CD4-positive, CD25-positive, alpha-beta regulatory T cell (primary cell): ENCODE data around the gene DISC1. TPM values are rescaled to one million over a fixed set of nuclear protein-coding genes. Genes with fewer than 3 reads are reported as not detected.
"Not testable (repeated sequence)": the region's sequence is repeated elsewhere in the genome, so short reads cannot be mapped to it uniquely, and the experiment has no call there.

ENCODE experiments used
- ATAC-seq, 2 donors: fragments of 150-1000 bp; cut with Tn5 transposase; one replicate each; pipeline ENCODE4 v1.10.0; 2021; ENCODE audit warnings: low read depth in 2 of 2, moderate number of reproducible peaks in 2 of 2, moderate library complexity in 1 of 2
- DNase-seq, 3 donors: peaks; one replicate each; pipeline versions ENCODE4 v3.0.0 to v3.0.0-alpha.2; 2012 to 2022; ENCODE audit warnings: mixed read lengths in 1 of 3
- H3K27ac ChIP-seq: one replicate; pipeline ENCODE4 v1.7.0; 2013; ENCODE audit warnings: mild to moderate bottlenecking, low read length; ENCODE audit not compliant: insufficient read depth, poor library complexity, severe bottlenecking
- H3K27me3 ChIP-seq: one replicate; pipeline ENCODE4 v1.7.0; 2013; ENCODE audit warnings: low read length; ENCODE audit not compliant: control insufficient read depth, insufficient read depth
- H3K36me3 ChIP-seq: one replicate; pipeline ENCODE4 v1.7.0; 2013; ENCODE audit warnings: mild to moderate bottlenecking, low read length, moderate library complexity; ENCODE audit not compliant: control insufficient read depth, insufficient read depth
- H3K4me1 ChIP-seq: 2 replicates; pipeline ENCODE4 v1.7.0; 2013; ENCODE audit warnings: mild to moderate bottlenecking, low read length; ENCODE audit not compliant: insufficient read depth, control insufficient read depth, poor library complexity, severe bottlenecking
- H3K4me3 ChIP-seq: one replicate; pipeline ENCODE4 v1.7.0; 2013; ENCODE audit warnings: low read depth, mild to moderate bottlenecking, low read length, moderate library complexity
- H3K9me3 ChIP-seq, 2 experiments: 1 replicate in 1 of 2; 2 replicates in 1 of 2; pipeline ENCODE4 v1.7.0; 2013; ENCODE audit warnings: low read length in 2 of 2, mild to moderate bottlenecking in 1 of 2, moderate library complexity in 1 of 2; ENCODE audit not compliant: control insufficient read depth in 2 of 2
- H3K27ac Mint-ChIP-seq, 3 donors: one replicate each; pipeline ENCODE4 v1.8.0; 2020 to 2022; ENCODE audit warnings: mild to moderate bottlenecking in 3 of 3, mixed read lengths in 3 of 3, moderate library complexity in 2 of 3
- H3K27me3 Mint-ChIP-seq: one replicate; pipeline ENCODE4 v1.8.0; 2022; ENCODE audit warnings: mild to moderate bottlenecking, mixed read lengths
- H3K36me3 Mint-ChIP-seq: one replicate; pipeline ENCODE4 v1.8.0; 2020; ENCODE audit warnings: mixed read lengths
- H3K4me1 Mint-ChIP-seq, 4 donors: one replicate each; pipeline ENCODE4 v1.8.0; 2020 to 2022; ENCODE audit warnings: mixed read lengths in 4 of 4, mild to moderate bottlenecking in 1 of 4
- H3K4me3 Mint-ChIP-seq, 4 donors: one replicate each; pipeline ENCODE4 v1.8.0; 2020 to 2022; ENCODE audit warnings: mild to moderate bottlenecking in 4 of 4, mixed read lengths in 4 of 4, moderate library complexity in 3 of 4
- H3K9me3 Mint-ChIP-seq, 7 donors: one replicate each; pipeline ENCODE4 v1.8.0; 2020 to 2022; ENCODE audit warnings: mixed read lengths in 7 of 7, mild to moderate bottlenecking in 3 of 7, moderate library complexity in 2 of 7
- polyA plus RNA-seq, 4 donors: library from polyadenylated mRNA; unstranded; fragments of 300-500 nt; fragmentation: Illumina TruSeq; gene quantifications; one replicate each; pipeline ENCODE4 v1.2.3, GENCODE V29; 2021
- total RNA-seq: library from RNA; stranded (reverse); gene quantifications from one replicate; pipeline ENCODE4 v1.2.3, GENCODE V29; 2022

Gene DISC1
- total and polyA plus RNA-seq, 5 donors from 2014 or later, result 0.78 to 25.5 (median 2.5) TPM

- H3K27me3 ChIP-seq, result no peaks in the 10 kb centered on the region
- Mint-ChIP-seq H3K4me1 (peaks cover 0 to 6% (median 0%) of the 10 kb centered on the region in 4 donors), H3K36me3 (no peaks in the 10 kb centered on the region), H3K4me3 (no peak overlapping the region), H3K9me3 (peaks cover 0 to 2% (median 0%) of the 10 kb centered on the region in 7 donors), H3K27me3 (no peaks in the 10 kb centered on the region), H3K27ac (no peak overlapping the region)
- H3K27ac ChIP-seq, result no peak overlapping the region
- H3K36me3 ChIP-seq, result no peaks in the 10 kb centered on the region
- ATAC-seq (no peak), DNase-seq (no peak)
- no peak overlapping the region for H3K4me3 ChIP-seq
- no peaks in the 10 kb centered on the region for H3K4me1 ChIP-seq
- H3K9me3 ChIP-seq, result no peaks in the 10 kb centered on the region
Observed at GRCh38 chr1:231893400-231894102, 267.0 kb downstream of the DISC1 start.

GRCh38 chr1:231896806-231897205 is 270.2 kb downstream of the DISC1 start:
- H3K4me1 Mint-ChIP-seq, result peaks cover 0 to 6% (median 0%) of the 10 kb centered on the region in 4 donors
- H3K27ac ChIP-seq, result no peak overlapping the region
- H3K36me3 Mint-ChIP-seq, result no peaks in the 10 kb centered on the region
- H3K27me3 Mint-ChIP-seq, result no peaks in the 10 kb centered on the region
- no peaks in the 10 kb centered on the region for H3K9me3 Mint-ChIP-seq
- H3K27me3 ChIP-seq, result no peaks in the 10 kb centered on the region
- no peaks in the 10 kb centered on the region for H3K9me3 ChIP-seq
- DNase-seq, result no peak
- no peaks in the 10 kb centered on the region for H3K4me1 ChIP-seq
- H3K4me3 ChIP-seq, result no peak overlapping the region
- H3K27ac Mint-ChIP-seq, result no peak overlapping the region
- no peak for ATAC-seq
- H3K36me3 ChIP-seq, result no peaks in the 10 kb centered on the region
- no peak overlapping the region for H3K4me3 Mint-ChIP-seq

GRCh38 chr1:231899046-231899445 is 272.5 kb downstream of the DISC1 start:
- no peak overlapping the region for H3K27ac ChIP-seq
- no peak for DNase-seq
- Mint-ChIP-seq H3K4me1 (peaks cover 0 to 4% (median 0%) of the 10 kb centered on the region in 4 donors), H3K27ac (no peak overlapping the region), H3K27me3 (no peaks in the 10 kb centered on the region), H3K9me3 (no peaks in the 10 kb centered on the region), H3K36me3 (peaks cover 5% of the 10 kb centered on the region), H3K4me3 (no peak overlapping the region)
- no peaks in the 10 kb centered on the region for H3K36me3 ChIP-seq
- H3K4me1 ChIP-seq, result no peaks in the 10 kb centered on the region
- H3K9me3 ChIP-seq, result no peaks in the 10 kb centered on the region
- H3K4me3 ChIP-seq, result no peak overlapping the region
- no peak for ATAC-seq
- H3K27me3 ChIP-seq, result no peaks in the 10 kb centered on the region

- Histone ChIP-seq H3K36me3 (no peaks in the 10 kb centered on the region), H3K9me3 (no peaks in the 10 kb centered on the region), H3K4me3 (no peak overlapping the region), H3K4me1 (no peaks in the 10 kb centered on the region), H3K27ac (no peak overlapping the region), H3K27me3 (no peaks in the 10 kb centered on the region)
- ATAC-seq (no peak), DNase-seq (no peak)
- peaks cover 0 to 4% (median 0%) of the 10 kb centered on the region in 4 donors for H3K4me1 Mint-ChIP-seq
- no peaks in the 10 kb centered on the region for H3K9me3 Mint-ChIP-seq
- H3K27ac Mint-ChIP-seq, result no peak overlapping the region
- peaks cover 5% of the 10 kb centered on the region for H3K36me3 Mint-ChIP-seq
- no peaks in the 10 kb centered on the region for H3K27me3 Mint-ChIP-seq
- H3K4me3 Mint-ChIP-seq, result no peak overlapping the region
Observed at GRCh38 chr1:231899713-231900435, 273.3 kb downstream of the DISC1 start.

- no peak overlapping the region for H3K4me3 ChIP-seq
- Mint-ChIP-seq H3K4me3 (no peak overlapping the region), H3K4me1 (peaks cover 0 to 2% (median 0%) of the 10 kb centered on the region in 4 donors), H3K27ac (no peak overlapping the region), H3K9me3 (peaks cover 0 to 7% (median 0%) of the 10 kb centered on the region in 7 donors), H3K27me3 (no peaks in the 10 kb centered on the region), H3K36me3 (peaks cover 5% of the 10 kb centered on the region)
- H3K36me3 ChIP-seq, result no peaks in the 10 kb centered on the region
- H3K27ac ChIP-seq, result no peak overlapping the region
- no peaks in the 10 kb centered on the region for H3K4me1 ChIP-seq
- DNase-seq (no peak), ATAC-seq (no peak)
- H3K9me3 ChIP-seq, result no peaks in the 10 kb centered on the region
- H3K27me3 ChIP-seq, result no peaks in the 10 kb centered on the region
Observed at GRCh38 chr1:231903586-231904081, 277.0 kb downstream of the DISC1 start.

GRCh38 chr1:231907310-231907709 is 280.7 kb downstream of the DISC1 start:
- not testable (repeated sequence) for H3K27me3 Mint-ChIP-seq, DNase-seq, H3K4me3 ChIP-seq, H3K4me1 Mint-ChIP-seq, H3K9me3 Mint-ChIP-seq, ATAC-seq, H3K27ac ChIP-seq, H3K36me3 Mint-ChIP-seq, H3K9me3 ChIP-seq, H3K27me3 ChIP-seq, H3K36me3 ChIP-seq, H3K4me3 Mint-ChIP-seq, H3K27ac Mint-ChIP-seq, H3K4me1 ChIP-seq

GRCh38 chr1:231913493-231913892 is 286.9 kb downstream of the DISC1 start:
- no peaks in the 10 kb centered on the region for H3K27me3 ChIP-seq
- no peaks in the 10 kb centered on the region for H3K36me3 ChIP-seq
- H3K27me3 Mint-ChIP-seq, result no peaks in the 10 kb centered on the region
- H3K4me1 ChIP-seq, result peaks cover 12% of the 10 kb centered on the region
- no peak overlapping the region for H3K27ac Mint-ChIP-seq
- H3K4me1 Mint-ChIP-seq, result peaks cover 24 to 44% (median 31%) of the 10 kb centered on the region in 4 donors
- DNase-seq (no peak), ATAC-seq (no peak)
- no peak overlapping the region for H3K27ac ChIP-seq
- H3K4me3 Mint-ChIP-seq, result no peak overlapping the region
- H3K4me3 ChIP-seq, result no peak overlapping the region
- H3K9me3 ChIP-seq, result no peaks in the 10 kb centered on the region
- no peaks in the 10 kb centered on the region for H3K36me3 Mint-ChIP-seq
- H3K9me3 Mint-ChIP-seq, result peaks cover 0 to 3% (median 0%) of the 10 kb centered on the region in 7 donors
